ENCODE results near the gene IFIT2.

DNA sequence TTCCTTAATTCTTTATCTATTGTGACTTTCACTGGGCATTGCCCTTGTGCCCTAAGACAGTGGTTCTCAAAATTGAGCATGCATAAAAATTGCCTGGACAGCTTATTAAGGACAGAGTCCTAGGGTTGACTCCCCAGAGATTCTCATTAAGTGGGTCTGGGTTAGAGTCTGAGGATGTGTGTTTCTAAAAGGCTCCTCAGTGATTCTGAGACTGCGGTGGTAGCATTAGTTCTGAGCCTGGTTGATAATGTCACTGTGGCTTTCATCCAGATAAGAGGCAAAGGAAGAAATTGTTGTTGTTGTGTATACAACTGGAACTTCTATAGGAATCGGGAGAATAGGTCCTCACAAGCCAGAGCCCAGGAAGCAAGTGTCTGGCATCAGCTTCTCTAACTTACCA is 1.3 kb downstream of the IFIT2 start:
- no peak for TF ChIP-seq POLR2AphosphoS5 (IDR thresholded peaks at IDR 0.05; ENCODE audit: insufficient read depth, low read depth, low read length)
- TF ChIP-seq POLR2A (IDR thresholded peaks at IDR 0.05; ENCODE audit: low read depth, low read length) = no peak
- TF ChIP-seq, protein P1, sequence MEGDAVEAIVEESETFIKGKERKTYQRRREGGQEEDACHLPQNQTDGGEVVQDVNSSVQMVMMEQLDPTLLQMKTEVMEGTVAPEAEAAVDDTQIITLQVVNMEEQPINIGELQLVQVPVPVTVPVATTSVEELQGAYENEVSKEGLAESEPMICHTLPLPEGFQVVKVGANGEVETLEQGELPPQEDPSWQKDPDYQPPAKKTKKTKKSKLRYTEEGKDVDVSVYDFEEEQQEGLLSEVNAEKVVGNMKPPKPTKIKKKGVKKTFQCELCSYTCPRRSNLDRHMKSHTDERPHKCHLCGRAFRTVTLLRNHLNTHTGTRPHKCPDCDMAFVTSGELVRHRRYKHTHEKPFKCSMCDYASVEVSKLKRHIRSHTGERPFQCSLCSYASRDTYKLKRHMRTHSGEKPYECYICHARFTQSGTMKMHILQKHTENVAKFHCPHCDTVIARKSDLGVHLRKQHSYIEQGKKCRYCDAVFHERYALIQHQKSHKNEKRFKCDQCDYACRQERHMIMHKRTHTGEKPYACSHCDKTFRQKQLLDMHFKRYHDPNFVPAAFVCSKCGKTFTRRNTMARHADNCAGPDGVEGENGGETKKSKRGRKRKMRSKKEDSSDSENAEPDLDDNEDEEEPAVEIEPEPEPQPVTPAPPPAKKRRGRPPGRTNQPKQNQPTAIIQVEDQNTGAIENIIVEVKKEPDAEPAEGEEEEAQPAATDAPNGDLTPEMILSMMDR (IDR thresholded peaks at IDR 0.05; ENCODE audit: extremely low read depth in 1 of 2, insufficient read depth in 1 of 2, low read depth in 1 of 2, low read length in 2 of 2) = no peak

All from endothelial cell of umbilical vein (primary cell).